H9 (cell line): Measurements from ENCODE around the gene COL27A1. TPM values are rescaled to one million over a fixed set of nuclear protein-coding genes. Genes with fewer than 3 reads are reported as not detected.

ENCODE experiments used
- DNase-seq: peaks from one replicate; pipeline ENCODE4 v3.0.0-alpha.2; 2017
- H2AFZ ChIP-seq: one replicate; pipeline ENCODE4 v1.6.1; 2013; ENCODE audit warnings: mild to moderate bottlenecking, low read length, control low read depth, moderate library complexity
- H2AK5ac ChIP-seq: 2 replicates; pipeline ENCODE4 v1.6.1; 2013; ENCODE audit warnings: low read length, control low read depth, mixed read lengths; ENCODE audit not compliant: insufficient read length
- H2BK120ac ChIP-seq: one replicate; pipeline ENCODE4 v1.6.1; 2013; ENCODE audit warnings: low read depth, mild to moderate bottlenecking, low read length, control low read depth, inconsistent platforms; ENCODE audit not compliant: poor library complexity, severe bottlenecking
- H2BK12ac ChIP-seq: 2 replicates; pipeline ENCODE4 v1.6.1; 2013; ENCODE audit warnings: low read length, control low read depth, mixed read lengths, low read depth; ENCODE audit not compliant: insufficient read length
- H2BK15ac ChIP-seq: 2 replicates; pipeline ENCODE4 v1.6.1; 2013; ENCODE audit warnings: low read depth, low read length, control low read depth
- H2BK20ac ChIP-seq: one replicate; pipeline ENCODE4 v1.6.1; 2013; ENCODE audit warnings: low read depth, mild to moderate bottlenecking, low read length, control low read depth, inconsistent platforms; ENCODE audit not compliant: poor library complexity, severe bottlenecking
- H2BK5ac ChIP-seq: 2 replicates; pipeline ENCODE4 v1.6.1; 2013; ENCODE audit warnings: low read length, control low read depth, mixed read lengths; ENCODE audit not compliant: insufficient read length
- H3K14ac ChIP-seq: 2 replicates; pipeline ENCODE4 v1.6.1; 2013; ENCODE audit warnings: low read length, control low read depth; ENCODE audit not compliant: insufficient read depth
- H3K18ac ChIP-seq: 2 replicates; pipeline ENCODE4 v1.6.1; 2013; ENCODE audit warnings: low read depth, mild to moderate bottlenecking, mixed read lengths, low read length, control low read depth; ENCODE audit not compliant: insufficient read length
- H3K23ac ChIP-seq: 2 replicates; pipeline ENCODE4 v1.6.1; 2013; ENCODE audit warnings: low read length, control low read depth, mixed read lengths, low read depth; ENCODE audit not compliant: insufficient read length
- H3K23me2 ChIP-seq: 2 replicates; pipeline ENCODE4 v1.6.1; 2013; ENCODE audit warnings: low read depth, mild to moderate bottlenecking, mixed read lengths, low read length, control low read depth; ENCODE audit not compliant: insufficient read length, poor library complexity, severe bottlenecking
- H3K27ac ChIP-seq: 2 replicates; pipeline ENCODE4 v1.5.1; 2013; ENCODE audit warnings: low read length, control low read depth, mixed read lengths, low read depth; ENCODE audit not compliant: insufficient read length
- H3K27me3 ChIP-seq: 2 replicates; pipeline ENCODE4 v1.6.1; 2013; ENCODE audit warnings: low read length, control low read depth, inconsistent platforms; ENCODE audit not compliant: insufficient read depth
- H3K4ac ChIP-seq: 2 replicates; pipeline ENCODE4 v1.6.1; 2013; ENCODE audit warnings: low read depth, mild to moderate bottlenecking, control low read depth, inconsistent platforms, low read length, moderate library complexity
- H3K4me1 ChIP-seq: 2 replicates; pipeline ENCODE4 v1.6.1; 2013; ENCODE audit warnings: low read length, control low read depth, inconsistent platforms; ENCODE audit not compliant: insufficient read depth
- H3K4me2 ChIP-seq: 2 replicates; pipeline ENCODE4 v1.6.1; 2013; ENCODE audit warnings: low read length, control low read depth, mixed read lengths; ENCODE audit not compliant: insufficient read length, insufficient read depth
- H3K56ac ChIP-seq: 2 replicates; pipeline ENCODE4 v1.6.1; 2013; ENCODE audit warnings: low read depth, mild to moderate bottlenecking, mixed read lengths, low read length, control low read depth; ENCODE audit not compliant: insufficient read length
- H3K79me1 ChIP-seq: 2 replicates; pipeline ENCODE4 v1.6.1; 2013; ENCODE audit warnings: low read depth, mild to moderate bottlenecking, moderate library complexity, low read length, control low read depth, inconsistent platforms; ENCODE audit not compliant: insufficient read depth, poor library complexity, severe bottlenecking
- H3K79me2 ChIP-seq: 2 replicates; pipeline ENCODE4 v1.6.1; 2013; ENCODE audit warnings: low read length, control low read depth, inconsistent platforms; ENCODE audit not compliant: insufficient read depth
- H3K9ac ChIP-seq: 2 replicates; pipeline ENCODE4 v1.6.1; 2013; ENCODE audit warnings: low read length, control low read depth, mixed read lengths; ENCODE audit not compliant: insufficient read length; ENCODE audit errors: extremely low read depth
- H3K9me3 ChIP-seq: one replicate; pipeline ENCODE4 v1.6.1; 2013; ENCODE audit warnings: low read depth, low read length, inconsistent platforms; ENCODE audit not compliant: control insufficient read depth
- H3T11ph ChIP-seq: one replicate; pipeline ENCODE4 v1.6.1; 2013; ENCODE audit warnings: mild to moderate bottlenecking, low read length, control low read depth, inconsistent platforms
- H4K20me1 ChIP-seq: one replicate; pipeline ENCODE4 v1.6.1; 2013; ENCODE audit not compliant: control insufficient read depth, insufficient read length, insufficient read depth
- H4K5ac ChIP-seq: 2 replicates; pipeline ENCODE4 v1.6.1; 2013; ENCODE audit warnings: low read depth, mild to moderate bottlenecking, mixed read lengths, low read length, control low read depth; ENCODE audit not compliant: insufficient read length
- H4K8ac ChIP-seq: replicated peaks from 2 replicates; pipeline ENCODE4 v1.6.1; 2013; ENCODE audit warnings: low read length, control low read depth, mixed read lengths, low read depth; ENCODE audit not compliant: insufficient read length
- H4K91ac ChIP-seq: 2 replicates; pipeline ENCODE4 v1.6.1; 2013; ENCODE audit warnings: low read depth, mild to moderate bottlenecking, moderate library complexity, mixed read lengths, low read length, control low read depth; ENCODE audit not compliant: insufficient read length
- H3K27ac Mint-ChIP-seq, 3 experiments: 2 replicates in 2 of 3; 3 replicates in 1 of 3; pipeline ENCODE4 v1.8.0; 2020 to 2021; ENCODE audit warnings: mixed read lengths in 3 of 3, mild to moderate bottlenecking in 1 of 3, moderate library complexity in 1 of 3
- H3K27me3 Mint-ChIP-seq: 2 replicates; pipeline ENCODE4 v1.8.0; 2021; ENCODE audit warnings: low read depth, mild to moderate bottlenecking, moderate library complexity, mixed read lengths
- H3K36me3 Mint-ChIP-seq, 3 experiments: 2 replicates in 2 of 3; 3 replicates in 1 of 3; pipeline ENCODE4 v1.8.0; 2020 to 2021; ENCODE audit warnings: low read depth in 3 of 3, mixed read lengths in 3 of 3; ENCODE audit not compliant: insufficient read depth in 1 of 3
- H3K4me1 Mint-ChIP-seq, 2 experiments: 2 replicates each; pipeline ENCODE4 v1.8.0; 2020; ENCODE audit warnings: mixed read lengths in 2 of 2
- H3K4me3 Mint-ChIP-seq, 2 experiments: 2 replicates in 1 of 2; 3 replicates in 1 of 2; pipeline ENCODE4 v1.8.0; 2020 to 2021; ENCODE audit warnings: mild to moderate bottlenecking in 2 of 2, mixed read lengths in 2 of 2, moderate library complexity in 1 of 2
- H3K9me3 Mint-ChIP-seq, 2 experiments: 2 replicates in 1 of 2; 3 replicates in 1 of 2; pipeline ENCODE4 v1.8.0; 2020; ENCODE audit warnings: mild to moderate bottlenecking in 2 of 2, mixed read lengths in 2 of 2, moderate library complexity in 1 of 2
- WGBS: extraction: QIAGEN DNeasy Blood & Tissue Kit; methylation state at CpG from one replicate; pipeline ENCODE4 v1.1.7; 2013; ENCODE audit warnings: missing lambda C conversion rate, low lambda C conversion rate, mixed read lengths; ENCODE audit not compliant: insufficient read length; ENCODE audit errors: extremely low coverage; 5-methylcytosine and 5-hydroxymethylcytosine counted together
- total RNA-seq: library from RNA; stranded (reverse); gene quantifications from 2 replicates; pipeline ENCODE4 v1.2.1, GENCODE V29; 2021
- TF ChIP-seq, protein P1 (sequence below): fragments of 200-600 bp; sonication (generic); conservative IDR thresholded peaks from 3 replicates; pipeline ENCODE4 v1.8.0; 2021; ENCODE audit warnings: antibody characterized with exemption, mild to moderate bottlenecking

COL27A1 gene
- total RNA-seq, 1 experiment from 2014 or later = 17.9 TPM

DNA sequence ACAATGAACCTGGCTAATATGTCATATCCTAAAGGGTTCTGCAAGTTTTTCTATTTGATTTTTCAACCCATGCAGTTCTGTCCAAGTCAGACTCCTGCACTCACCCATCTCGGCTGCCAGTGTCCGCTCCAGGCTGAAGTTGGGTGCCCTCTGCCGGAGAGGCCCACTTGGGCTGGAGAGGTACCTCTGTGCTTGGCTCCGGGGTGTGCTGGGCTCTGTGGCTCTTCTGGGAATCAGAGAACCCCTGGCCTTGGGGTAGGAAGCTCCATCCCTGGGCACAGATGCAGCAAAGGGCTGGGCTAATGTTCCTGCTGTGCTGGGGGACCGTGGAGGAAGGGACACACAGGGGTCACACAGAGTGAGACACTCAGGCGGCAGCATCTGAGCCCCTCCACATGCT lies 200.5 kb downstream of the COL27A1 start:
- H3K4me2 ChIP-seq = no peak overlapping the region
- H2BK20ac ChIP-seq = no peak overlapping the region
- H3K9ac ChIP-seq = no peak overlapping the region
- Mint-ChIP-seq H3K27ac (no peak overlapping the region), H3K4me3 (no peak overlapping the region), H3K4me1 (no peaks in the 10 kb centered on the region), H3K27me3 (no peaks in the 10 kb centered on the region), H3K9me3 (no peaks in the 10 kb centered on the region), H3K36me3 (peaks cover 33 to 59% (median 55%) of the 10 kb centered on the region in 3 experiments)
- H4K20me1 ChIP-seq = peaks cover 2% of the 10 kb centered on the region
- no peak overlapping the region for H3K4ac ChIP-seq
- H3K27me3 ChIP-seq = no peaks in the 10 kb centered on the region
- H2BK12ac ChIP-seq = no peak overlapping the region
- H3K23ac ChIP-seq = no peak overlapping the region
- no peak overlapping the region for H3K27ac ChIP-seq
- H3K9me3 ChIP-seq = no peaks in the 10 kb centered on the region
- H3K56ac ChIP-seq = no peak overlapping the region
- no peak overlapping the region for H4K8ac ChIP-seq
- no peak overlapping the region for H2BK120ac ChIP-seq
- H2BK5ac ChIP-seq = no peak overlapping the region
- TF ChIP-seq, protein P1, sequence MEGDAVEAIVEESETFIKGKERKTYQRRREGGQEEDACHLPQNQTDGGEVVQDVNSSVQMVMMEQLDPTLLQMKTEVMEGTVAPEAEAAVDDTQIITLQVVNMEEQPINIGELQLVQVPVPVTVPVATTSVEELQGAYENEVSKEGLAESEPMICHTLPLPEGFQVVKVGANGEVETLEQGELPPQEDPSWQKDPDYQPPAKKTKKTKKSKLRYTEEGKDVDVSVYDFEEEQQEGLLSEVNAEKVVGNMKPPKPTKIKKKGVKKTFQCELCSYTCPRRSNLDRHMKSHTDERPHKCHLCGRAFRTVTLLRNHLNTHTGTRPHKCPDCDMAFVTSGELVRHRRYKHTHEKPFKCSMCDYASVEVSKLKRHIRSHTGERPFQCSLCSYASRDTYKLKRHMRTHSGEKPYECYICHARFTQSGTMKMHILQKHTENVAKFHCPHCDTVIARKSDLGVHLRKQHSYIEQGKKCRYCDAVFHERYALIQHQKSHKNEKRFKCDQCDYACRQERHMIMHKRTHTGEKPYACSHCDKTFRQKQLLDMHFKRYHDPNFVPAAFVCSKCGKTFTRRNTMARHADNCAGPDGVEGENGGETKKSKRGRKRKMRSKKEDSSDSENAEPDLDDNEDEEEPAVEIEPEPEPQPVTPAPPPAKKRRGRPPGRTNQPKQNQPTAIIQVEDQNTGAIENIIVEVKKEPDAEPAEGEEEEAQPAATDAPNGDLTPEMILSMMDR = no peak
- H3K79me1 ChIP-seq = no peaks in the 10 kb centered on the region
- no peaks in the 10 kb centered on the region for H3K4me1 ChIP-seq
- DNase-seq = no peak
- H2BK15ac ChIP-seq = no peak overlapping the region
- WGBS = no CpG with 5 or more reads among the region's 6 CpGs
- no peak overlapping the region for H2AFZ ChIP-seq
- no peak overlapping the region for H3T11ph ChIP-seq
- no peaks in the 10 kb centered on the region for H3K79me2 ChIP-seq
- H3K14ac ChIP-seq = no peak overlapping the region
- no peaks in the 10 kb centered on the region for H3K23me2 ChIP-seq
- H2AK5ac ChIP-seq = no peak overlapping the region
- no peak overlapping the region for H4K5ac ChIP-seq
- no peak overlapping the region for H4K91ac ChIP-seq
- H3K18ac ChIP-seq = no peak overlapping the region
